Astrocyte (in vitro differentiated cells and primary cell): ENCODE measurements around the gene TTLL8. TPM values are rescaled to one million over a fixed set of nuclear protein-coding genes. Genes with fewer than 3 reads are reported as not detected.

ENCODE experiments used
- DNase-seq: peaks from one replicate; pipeline ENCODE4 v3.0.0-alpha.2; 2010; ENCODE audit warnings: low read depth
- FAIRE-seq: peaks from 2 replicates; lab custom pipeline; 2011; peaks lifted over from hg19 to GRCh38; lab: Jason Lieb, UNC
- H2AFZ ChIP-seq: 2 replicates; pipeline ENCODE4 v1.6.0; 2012; ENCODE audit warnings: low read depth, low read length, inconsistent platforms
- H3K27ac ChIP-seq: 2 replicates; pipeline ENCODE4 v1.5.1; 2011; ENCODE audit warnings: low read depth, low read length, inconsistent platforms
- H3K27me3 ChIP-seq: 2 replicates; pipeline ENCODE4 v1.6.0; 2011; ENCODE audit warnings: low read length, inconsistent platforms; ENCODE audit not compliant: insufficient read depth
- H3K36me3 ChIP-seq: 2 replicates; pipeline ENCODE4 v1.5.1; 2011; ENCODE audit warnings: low read length, inconsistent platforms; ENCODE audit not compliant: insufficient read depth
- H3K4me1 ChIP-seq: 2 replicates; pipeline ENCODE4 v1.5.1; 2011; ENCODE audit warnings: low read length, inconsistent platforms; ENCODE audit not compliant: insufficient read depth
- H3K4me2 ChIP-seq: 2 replicates; pipeline ENCODE4 v1.6.0; 2012; ENCODE audit warnings: low read length, inconsistent platforms
- H3K4me3 ChIP-seq: 2 replicates; pipeline ENCODE4 v1.5.1; 2011; ENCODE audit warnings: low read depth, mild to moderate bottlenecking, low read length, inconsistent platforms; ENCODE audit not compliant: insufficient read depth
- H3K79me2 ChIP-seq: 2 replicates; pipeline ENCODE4 v1.6.0; 2012; ENCODE audit warnings: mild to moderate bottlenecking, low read length, inconsistent platforms; ENCODE audit not compliant: insufficient read depth
- H3K9ac ChIP-seq: 2 replicates; pipeline ENCODE4 v1.6.0; 2012; ENCODE audit warnings: mild to moderate bottlenecking, low read length, inconsistent platforms
- H3K9me3 ChIP-seq: 2 replicates; pipeline ENCODE4 v1.5.1; 2012; ENCODE audit warnings: low read depth, mild to moderate bottlenecking, low read length, inconsistent platforms; ENCODE audit not compliant: insufficient read depth
- H4K20me1 ChIP-seq: 2 replicates; pipeline ENCODE4 v1.6.0; 2012; ENCODE audit warnings: low read length, inconsistent platforms; ENCODE audit not compliant: insufficient read depth
- H3K27ac Mint-ChIP-seq: one replicate; pipeline ENCODE4 v1.8.0; 2021; ENCODE audit warnings: mild to moderate bottlenecking, mixed read lengths; ENCODE audit not compliant: unreplicated experiment
- H3K27me3 Mint-ChIP-seq: one replicate; pipeline ENCODE4 v1.8.0; 2021; ENCODE audit warnings: low read depth, mixed read lengths; ENCODE audit not compliant: unreplicated experiment
- H3K36me3 Mint-ChIP-seq: one replicate; pipeline ENCODE4 v1.8.0; 2021; ENCODE audit warnings: low read depth, mixed read lengths; ENCODE audit not compliant: unreplicated experiment
- H3K4me1 Mint-ChIP-seq: one replicate; pipeline ENCODE4 v1.8.0; 2021; ENCODE audit warnings: low read depth, mixed read lengths; ENCODE audit not compliant: unreplicated experiment
- H3K4me3 Mint-ChIP-seq: one replicate; pipeline ENCODE4 v1.8.0; 2021; ENCODE audit warnings: mild to moderate bottlenecking, moderate library complexity, mixed read lengths; ENCODE audit not compliant: unreplicated experiment
- H3K9me3 Mint-ChIP-seq: one replicate; pipeline ENCODE4 v1.8.0; 2021; ENCODE audit warnings: mild to moderate bottlenecking, mixed read lengths; ENCODE audit not compliant: unreplicated experiment
- CTCF ChIP-seq: IDR thresholded peaks from 2 replicates; pipeline ENCODE4 v1.5.1; 2011; ENCODE audit warnings: low read depth, mild to moderate bottlenecking, inconsistent platforms, low read length, moderate library complexity; ENCODE audit not compliant: insufficient read depth
- EZH2 ChIP-seq: IDR thresholded peaks from 2 replicates; pipeline ENCODE4 v1.6.1; 2012; ENCODE audit warnings: mild to moderate bottlenecking, low read length, inconsistent platforms; ENCODE audit not compliant: insufficient read depth
- total RNA-seq: library from RNA; stranded (reverse); gene quantifications from 2 replicates; pipeline ENCODE4 v1.2.1, GENCODE V29; 2021

The TTLL8 gene
- total RNA-seq, 1 donor from 2014 or later, result not detected

GRCh38 chr22:49994361-49995040 lies 63.6 kb downstream of the TTLL8 start:
- Mint-ChIP-seq H3K27ac (no peak overlapping the region), H3K9me3 (peaks cover 11% of the 10 kb centered on the region), H3K36me3 (no peaks in the 10 kb centered on the region), H3K27me3 (peaks cover 33% of the 10 kb centered on the region), H3K4me3 (no peak overlapping the region), H3K4me1 (no peaks in the 10 kb centered on the region)
- no peaks in the 10 kb centered on the region for H3K79me2 ChIP-seq
- H3K27me3 ChIP-seq, result no peaks in the 10 kb centered on the region
- no peak overlapping the region for H3K4me2 ChIP-seq
- FAIRE-seq, result no peak
- H3K4me3 ChIP-seq, result no peak overlapping the region
- H3K27ac ChIP-seq, result no peak overlapping the region
- H3K9me3 ChIP-seq, result no peaks in the 10 kb centered on the region
- H3K4me1 ChIP-seq, result no peaks in the 10 kb centered on the region
- no peaks in the 10 kb centered on the region for H3K36me3 ChIP-seq
- TF ChIP-seq CTCF (no peak), EZH2 (no peak)
- no peak for DNase-seq
- no peaks in the 10 kb centered on the region for H4K20me1 ChIP-seq
- H2AFZ ChIP-seq, result no peak overlapping the region
- H3K9ac ChIP-seq, result no peak overlapping the region

GRCh38 chr22:49993649-49994360 lies 64.3 kb downstream of the TTLL8 start:
- Histone ChIP-seq H3K27me3 (no peaks in the 10 kb centered on the region), H3K9me3 (no peaks in the 10 kb centered on the region), H3K4me1 (no peaks in the 10 kb centered on the region), H3K9ac (no peak overlapping the region), H3K36me3 (no peaks in the 10 kb centered on the region), H2AFZ (no peak overlapping the region), H3K79me2 (no peaks in the 10 kb centered on the region), H4K20me1 (no peaks in the 10 kb centered on the region), H3K4me2 (no peak overlapping the region), H3K4me3 (no peak overlapping the region), H3K27ac (no peak overlapping the region)
- Mint-ChIP-seq H3K9me3 (peaks cover 14% of the 10 kb centered on the region), H3K4me3 (no peak overlapping the region), H3K27me3 (peaks cover 30% of the 10 kb centered on the region), H3K36me3 (no peaks in the 10 kb centered on the region), H3K4me1 (no peaks in the 10 kb centered on the region), H3K27ac (no peak overlapping the region)
- DNase-seq, result no peak
- no peak for FAIRE-seq
- no peak for TF ChIP-seq EZH2
- no peak for TF ChIP-seq CTCF
